OCI-LY7 (cell line): ENCODE measurements around the gene PUM1. TPM values are rescaled to one million over a fixed set of nuclear protein-coding genes. Genes with fewer than 3 reads are reported as not detected.

Experiments used
- BruUV-seq: library from RNA; stranded (reverse); fragments of 400-500 nt; replicated peaks from 2 replicates; lab custom pipeline; 2021; lab: Mats Ljungman, UMichigan
- CTCF ChIA-PET: fragments of 300-600 bp; sonication (Branson Sonifier 250); formaldehyde crosslinking; loops from one replicate; lab custom pipeline; 2022; ENCODE audit warnings: antibody characterized with exemption; ENCODE audit not compliant: unreplicated experiment; lab: Charles Lee
- POLR2A ChIA-PET: fragments of 300-600 bp; sonication (Branson Sonifier 250); formaldehyde crosslinking; loops from one replicate; lab custom pipeline; 2022; ENCODE audit warnings: antibody characterized with exemption; lab: Charles Lee
- DNase-seq: peaks from one replicate; pipeline ENCODE4 v3.0.0-alpha.2; 2015; ENCODE audit warnings: low spot score
- H2AFZ ChIP-seq: fragments of 200-600 bp; sonication (generic), shearing (Covaris generic); 2 replicates; pipeline ENCODE4 v1.6.1; 2014; ENCODE audit warnings: mild to moderate bottlenecking, antibody characterized with exemption, low read length, moderate library complexity
- H3K27ac ChIP-seq: fragments of 200-600 bp; sonication (generic); 2 replicates; pipeline ENCODE4 v1.5.1; 2014; ENCODE audit warnings: mixed run types, low read depth, mild to moderate bottlenecking, moderate library complexity, low read length, inconsistent platforms; ENCODE audit not compliant: poor library complexity, severe bottlenecking
- H3K36me3 ChIP-seq: fragments of 200-600 bp; sonication (generic); 2 replicates; pipeline ENCODE4 v1.6.1; 2014; ENCODE audit warnings: mild to moderate bottlenecking, antibody characterized with exemption, low read length, moderate library complexity, mixed read lengths; ENCODE audit not compliant: insufficient read depth
- H3K4me1 ChIP-seq: fragments of 200-600 bp; sonication (generic); 2 replicates; pipeline ENCODE4 v1.5.1; 2014; ENCODE audit warnings: mild to moderate bottlenecking, low read length; ENCODE audit not compliant: insufficient read depth, poor library complexity, severe bottlenecking
- H3K4me2 ChIP-seq: fragments of 200-600 bp; sonication (generic); 2 replicates; pipeline ENCODE4 v1.6.1; 2014; ENCODE audit warnings: mild to moderate bottlenecking, low read length
- H3K4me3 ChIP-seq: fragments of 200-600 bp; sonication (generic); 2 replicates; pipeline ENCODE4 v1.5.1; 2014; ENCODE audit warnings: mild to moderate bottlenecking, low read depth, low read length; ENCODE audit not compliant: poor library complexity, severe bottlenecking
- H3K79me2 ChIP-seq: fragments of 200-600 bp; sonication (generic); 2 replicates; pipeline ENCODE4 v1.6.1; 2016; ENCODE audit warnings: low read depth, mild to moderate bottlenecking, low read length, moderate library complexity, mixed read lengths; ENCODE audit not compliant: insufficient read depth
- H3K9me2 ChIP-seq: fragments of 200-600 bp; sonication (generic); 2 replicates; pipeline ENCODE4 v1.6.1; 2016; ENCODE audit warnings: mild to moderate bottlenecking, low read length, mixed read lengths; ENCODE audit not compliant: insufficient read depth
- H3K9me3 ChIP-seq: fragments of 200-600 bp; sonication (generic); 2 replicates; pipeline ENCODE4 v1.6.1; 2014; ENCODE audit warnings: mild to moderate bottlenecking, mixed run types, low read length, mixed read lengths
- H4K20me1 ChIP-seq: fragments of 200-600 bp; sonication (generic); 2 replicates; pipeline ENCODE4 v1.6.1; 2014; ENCODE audit warnings: mild to moderate bottlenecking, antibody characterized with exemption, low read length, moderate library complexity, mixed read lengths; ENCODE audit not compliant: insufficient read depth
- CTCF ChIP-seq: fragments of 200-600 bp; sonication (generic); conservative IDR thresholded peaks from 2 replicates; pipeline ENCODE4 v1.5.1; 2014; ENCODE audit warnings: mild to moderate bottlenecking, antibody characterized with exemption, low read length, moderate library complexity, mixed read lengths
- EZH2phosphoT487 ChIP-seq: fragments of 200-600 bp; sonication (generic); IDR thresholded peaks from 2 replicates; pipeline ENCODE4 v1.6.1; 2018; ENCODE audit warnings: low read depth, borderline replicate concordance, mild to moderate bottlenecking, mixed run types, antibody characterized with exemption, low read length, moderate library complexity, mixed read lengths
- intact Hi-C: fragments of 100-400 bp; cut with micrococcal nuclease; formaldehyde crosslinking; loops from one replicate; pipeline ENCODE4 v1.10.0; 2022; ENCODE audit not compliant: unreplicated experiment
- total RNA-seq, 2 experiments: library from RNA; depleted of rRNA in 1 of 2; stranded (reverse); fragments of >200 nt in 1 of 2; shearing (Covaris generic) in 1 of 2; gene quantifications; 2 replicates each; pipeline ENCODE4 v1.2.3, GENCODE V29; 2014 to 2022

PUM1 gene
- total RNA-seq, 2 experiments from 2014 or later, result 52.0 to 97.5 TPM

- DNase-seq, result no peak
- H2AFZ ChIP-seq, result no peak overlapping the region
- H4K20me1 ChIP-seq, result peaks cover 43% of the 10 kb centered on the region
- H3K36me3 ChIP-seq, result peaks cover 61% of the 10 kb centered on the region
- no TSS peak for BruUV-seq
- no peak overlapping the region for H3K27ac ChIP-seq
- CTCF ChIA-PET, result no interaction called here
- H3K9me3 ChIP-seq, result no peaks in the 10 kb centered on the region
- intact Hi-C loops, result loop anchor here (5.0 kb wide), 1 partner anchor 49 kb away; no protein-coding TSS in a partner anchor
- H3K4me3 ChIP-seq, result no peak overlapping the region
- H3K79me2 ChIP-seq, result peaks cover 100% of the 10 kb centered on the region
- H3K9me2 ChIP-seq, result no peaks in the 10 kb centered on the region
- H3K4me2 ChIP-seq, result no peak overlapping the region
- TF ChIP-seq CTCF (no peak), EZH2phosphoT487 (no peak)
- POLR2A ChIA-PET, result interaction anchor here (0.5 to 1.5 kb wide), 4 partner anchors 9 to 183 kb away, joined by 3 to 4 read pairs (median 4); no protein-coding TSS in a partner anchor
- H3K4me1 ChIP-seq, result peaks cover 21% of the 10 kb centered on the region
These were observed 53.8 kb downstream of the PUM1 start for GRCh38 chr1:31011719-31012118.

GRCh38 chr1:31010086-31010989 is 55.2 kb downstream of the PUM1 start:
- Histone ChIP-seq H3K36me3 (peaks cover 69% of the 10 kb centered on the region), H3K27ac (no peak overlapping the region), H3K9me3 (no peaks in the 10 kb centered on the region), H3K9me2 (no peaks in the 10 kb centered on the region), H2AFZ (no peak overlapping the region), H4K20me1 (peaks cover 47% of the 10 kb centered on the region), H3K4me1 (peaks cover 21% of the 10 kb centered on the region), H3K4me2 (no peak overlapping the region), H3K79me2 (peaks cover 92% of the 10 kb centered on the region), H3K4me3 (no peak overlapping the region)
- ChIA-PET POLR2A (interaction anchor here (0.7 to 1.5 kb wide), 2 partner anchors 8 to 278 kb away, joined by 3 to 4 read pairs; no protein-coding TSS in a partner anchor), CTCF (no interaction called here)
- DNase-seq, result no peak
- intact Hi-C loops, result loop anchor here (5.0 kb wide), 1 partner anchor 48 kb away; no protein-coding TSS in a partner anchor
- TF ChIP-seq CTCF, result no peak
- no peak for TF ChIP-seq EZH2phosphoT487
- no TSS peak for BruUV-seq
